ENCODE data around the gene H2BK1. TPM values are rescaled to one million over a fixed set of nuclear protein-coding genes. Genes with fewer than 3 reads are reported as not detected.

Gene H2BK1
- 0.48 and 1.1 TPM in 2 replicates for total RNA-seq

GRCh38 chr7:151210087-151210854 lies at the start of gene H2BK1:
TSS of gene H2BK1 (minus strand) at chr7:151210488. CDS start at chr7:151210318, 170 bp downstream.
- intact Hi-C loops (cut with micrococcal nuclease) = no loop called here

- intact Hi-C loops (cut with micrococcal nuclease) = no loop called here
Measured at GRCh38 chr7:151257990-151258389, 47.7 kb upstream of the H2BK1 start.

GRCh38 chr7:151256410-151257045 lies 46.2 kb upstream of the H2BK1 start:
- intact Hi-C loops (cut with micrococcal nuclease) = no loop called here

- intact Hi-C loops (cut with micrococcal nuclease) = no loop called here
Measured at GRCh38 chr7:151255390-151255789, 45.1 kb upstream of the H2BK1 start.

- intact Hi-C loops (cut with micrococcal nuclease) = no loop called here
Measured at GRCh38 chr7:151254851-151255250, 44.6 kb upstream of the H2BK1 start.

GRCh38 chr7:151254316-151254715 lies 44.0 kb upstream of the H2BK1 start:
- intact Hi-C loops (cut with micrococcal nuclease) = no loop called here

GRCh38 chr7:151252961-151253711 lies 42.8 kb upstream of the H2BK1 start:
- intact Hi-C loops (cut with micrococcal nuclease) = no loop called here

GRCh38 chr7:151252561-151252835 lies 42.2 kb upstream of the H2BK1 start:
- intact Hi-C loops (cut with micrococcal nuclease) = no loop called here

- intact Hi-C loops (cut with micrococcal nuclease) = no loop called here
Measured at GRCh38 chr7:151251689-151252560, 41.6 kb upstream of the H2BK1 start.

GRCh38 chr7:151251328-151251688 lies 41.0 kb upstream of the H2BK1 start:
- intact Hi-C loops (cut with micrococcal nuclease) = no loop called here

GRCh38 chr7:151250181-151251132 lies 40.2 kb upstream of the H2BK1 start:
- intact Hi-C loops (cut with micrococcal nuclease) = no loop called here

GRCh38 chr7:151249732-151250072 lies 39.4 kb upstream of the H2BK1 start:
- intact Hi-C loops (cut with micrococcal nuclease) = no loop called here

- intact Hi-C loops (cut with micrococcal nuclease) = no loop called here
Measured at GRCh38 chr7:151249034-151249731, 38.9 kb upstream of the H2BK1 start.

- intact Hi-C loops (cut with micrococcal nuclease) = loop anchor here (1.0 kb wide), 1 partner anchor 55 kb away; no protein-coding TSS in a partner anchor
Measured at GRCh38 chr7:151248346-151249033, 38.2 kb upstream of the H2BK1 start, which contains the start of gene SMARCD3. TSS of gene SMARCD3 (minus strand) at chr7:151248694. CDS start at chr7:151248562, 132 bp downstream.

- intact Hi-C loops (cut with micrococcal nuclease) = loop anchor here (1.0 kb wide), 1 partner anchor 56 kb away; no protein-coding TSS in a partner anchor
Measured at GRCh38 chr7:151247611-151248345, 37.5 kb upstream of the H2BK1 start.

- intact Hi-C loops (cut with micrococcal nuclease) = no loop called here
Measured at GRCh38 chr7:151246851-151247580, 36.7 kb upstream of the H2BK1 start.

- intact Hi-C loops (cut with micrococcal nuclease) = no loop called here
Measured at GRCh38 chr7:151246102-151246850, 36.0 kb upstream of the H2BK1 start.
